Measurements from ENCODE around the gene NMRK1.

The NMRK1 gene

GRCh38 chr9:75039009-75039408, 48.9 kb downstream of the NMRK1 start:
- no peak for DNase-seq (ENCODE audit: low spot score)
- TF ChIP-seq CTCF (IDR thresholded peaks at IDR 0.05; ENCODE audit: extremely low read depth, missing control alignments), result no peak

DNA sequence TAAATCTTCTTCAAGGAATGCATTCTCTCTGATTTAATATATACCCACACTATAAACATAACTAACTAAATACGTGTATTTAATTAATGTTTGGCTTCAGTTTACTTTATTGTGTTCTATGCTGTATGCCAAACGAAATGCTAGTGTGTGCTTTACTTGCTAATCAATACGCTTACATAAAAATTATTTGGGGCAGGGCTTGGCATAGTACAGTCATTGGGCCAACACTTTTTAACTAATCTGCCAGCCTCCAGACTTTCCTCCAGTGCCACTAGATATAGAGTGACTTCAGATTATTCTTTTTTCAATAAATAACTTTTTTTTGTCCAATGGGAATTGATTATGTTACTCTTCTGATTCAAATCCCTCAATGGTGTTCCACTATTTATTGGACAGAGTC, 51.2 kb downstream of the NMRK1 start:
- DNase-seq (ENCODE audit: low spot score), result no peak
- no peak for TF ChIP-seq CTCF (IDR thresholded peaks at IDR 0.05; ENCODE audit: extremely low read depth, missing control alignments)

DNA sequence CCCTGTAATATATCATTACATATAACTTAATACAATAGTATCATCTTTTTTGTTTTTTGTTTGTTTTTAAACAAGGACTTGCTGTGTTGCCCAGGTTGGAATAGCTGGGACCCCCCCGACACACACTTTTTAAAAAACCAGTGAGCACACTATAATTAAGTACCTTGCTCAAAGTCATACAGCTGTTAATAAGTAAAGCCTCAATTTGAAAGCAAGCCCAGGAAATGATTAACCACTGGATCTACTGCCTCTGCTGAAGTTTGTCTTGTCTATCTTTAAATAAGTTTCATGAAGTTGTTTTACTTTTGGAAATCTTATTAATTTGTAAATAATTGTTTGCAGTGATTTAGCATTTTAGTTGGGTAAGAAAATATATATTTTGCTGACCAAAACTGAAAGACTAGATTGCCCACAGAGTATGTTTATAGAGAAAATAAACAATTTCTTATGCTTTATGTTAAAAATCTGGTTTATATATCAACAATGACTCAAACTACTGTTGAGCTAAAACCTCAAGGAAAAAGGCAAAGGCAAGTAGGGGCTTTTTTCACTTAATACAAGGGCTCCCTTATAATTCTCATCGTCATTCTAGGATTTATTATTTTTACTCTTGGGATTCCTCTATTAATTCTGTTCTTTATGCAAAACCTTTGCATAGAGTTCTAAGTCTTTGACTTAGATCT, 54.0 kb downstream of the NMRK1 start:
- no peak for DNase-seq (ENCODE audit: low spot score)
- no peak for TF ChIP-seq CTCF (IDR thresholded peaks at IDR 0.05; ENCODE audit: extremely low read depth, missing control alignments)

DNA sequence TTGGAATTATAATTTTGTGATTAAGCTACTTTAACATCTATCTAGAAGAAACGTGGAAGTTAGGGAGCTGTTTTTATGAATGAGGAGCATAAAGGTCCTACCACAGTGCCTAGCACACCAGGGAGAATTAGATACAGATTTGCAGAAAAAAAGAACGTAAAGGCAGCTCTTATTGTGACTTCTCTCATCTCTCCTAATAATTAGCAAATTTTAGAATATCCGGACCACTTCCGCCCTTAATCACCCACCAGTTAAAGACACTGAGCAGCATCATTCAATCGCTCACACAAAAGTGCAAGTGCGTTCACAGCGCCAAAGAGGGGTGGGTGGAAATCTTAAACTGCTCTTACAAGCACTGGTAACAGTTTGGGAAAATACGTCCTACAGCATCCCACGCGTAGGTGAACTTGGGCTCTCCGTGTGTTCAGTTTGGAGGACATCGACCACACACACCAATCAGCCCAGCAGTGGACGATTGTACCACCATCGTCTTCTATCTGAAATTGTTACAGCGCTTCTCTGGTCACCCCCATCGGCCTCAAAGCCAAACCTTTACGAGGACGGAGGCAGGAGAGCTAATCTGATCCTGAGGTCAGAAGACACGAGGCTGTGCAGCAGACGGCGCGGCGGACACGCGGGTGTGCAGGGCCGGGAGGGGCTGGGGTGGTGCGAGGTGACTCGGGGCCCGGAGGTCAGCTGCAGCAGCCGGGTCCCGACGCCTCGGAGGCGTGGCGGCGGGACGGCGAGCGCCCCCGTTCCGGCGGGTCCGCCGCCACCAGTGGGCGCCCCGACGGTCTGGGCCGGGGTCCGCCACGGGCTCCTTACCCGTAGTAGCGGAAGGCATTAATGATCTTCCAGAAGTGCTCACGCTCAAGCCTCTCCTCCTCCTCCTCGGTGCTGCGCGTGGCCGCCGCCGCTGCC, 60.5 kb downstream of the NMRK1 start:
- peak; percentile 25 for TF ChIP-seq CTCF (IDR thresholded peaks at IDR 0.05; ENCODE audit: extremely low read depth, missing control alignments)
- peak; percentile 74 for DNase-seq (ENCODE audit: low spot score)

DNA sequence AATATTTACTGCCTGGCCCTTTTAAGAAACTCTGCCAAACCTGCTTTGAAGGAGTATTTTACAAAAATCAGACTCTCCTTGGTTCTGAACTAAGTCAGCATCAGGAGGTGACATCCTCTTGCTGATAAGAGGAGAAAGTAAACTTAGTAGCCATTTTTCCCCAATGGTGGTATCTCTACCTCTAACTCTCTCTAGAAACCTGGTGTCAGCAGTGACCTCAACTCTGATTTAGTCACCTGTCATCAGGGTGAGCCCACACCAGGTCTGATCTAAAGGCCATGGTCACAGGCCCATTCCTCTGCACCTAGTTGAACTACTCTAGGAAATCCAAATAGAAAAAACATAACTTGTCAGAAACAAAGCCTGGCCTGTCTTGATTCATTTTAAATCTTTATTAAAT, 64.1 kb downstream of the NMRK1 start:
- DNase-seq (ENCODE audit: low spot score), result no peak

DNA sequence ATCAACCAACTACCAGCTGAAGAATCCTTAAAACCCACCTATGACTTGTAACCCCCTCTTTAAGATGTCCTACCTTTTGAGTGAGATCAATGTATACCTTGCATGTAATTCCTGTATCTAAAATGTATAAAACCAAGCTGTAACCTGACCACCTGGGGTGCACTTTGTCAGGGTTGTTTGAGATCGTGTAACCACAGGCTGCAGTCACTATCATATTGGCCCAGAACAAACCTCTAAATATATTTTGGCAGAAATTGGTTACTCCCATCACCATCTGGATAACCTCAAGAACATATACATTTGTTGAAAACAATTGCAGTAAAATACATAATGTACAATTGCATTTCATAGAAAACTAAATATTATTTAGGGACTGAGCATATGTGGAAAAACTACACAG, 68.3 kb downstream of the NMRK1 start:
- no peak for DNase-seq (ENCODE audit: low spot score)
- TF ChIP-seq CTCF (IDR thresholded peaks at IDR 0.05; ENCODE audit: extremely low read depth, missing control alignments), result no peak

More for the DNA sequence above, 64.1 kb downstream of the NMRK1 start:
- no peak for TF ChIP-seq CTCF (IDR thresholded peaks at IDR 0.05; ENCODE audit: extremely low read depth, missing control alignments)

- no peak for TF ChIP-seq CTCF (IDR thresholded peaks at IDR 0.05; ENCODE audit: extremely low read depth, missing control alignments)
- no peak for DNase-seq (ENCODE audit: low spot score)
These were observed 68.9 kb downstream of the NMRK1 start for GRCh38 chr9:75019022-75019421.

Measured in GM20000 (cell line).